HepG2 (cell line): ENCODE results near the gene TMEM130. TPM values are rescaled to one million over a fixed set of nuclear protein-coding genes. Genes with fewer than 3 reads are reported as not detected.

Experiments used
- ATAC-seq: fragments of 200-7000 bp; cut with Tn5 transposase; 3 replicates; pipeline ENCODE4 v1.9.1; 2020; ENCODE audit warnings: mild to moderate bottlenecking, moderate library complexity
- BruUV-seq: library from RNA; stranded (reverse); fragments of 400-500 nt; replicated peaks from 2 replicates; lab custom pipeline; 2021; lab: Mats Ljungman, UMichigan
- CTCF ChIA-PET: fragments of 300-600 bp; formaldehyde crosslinking; extraction: SDS; loops from one replicate; lab custom pipeline; 2021; ENCODE audit warnings: low total read pairs, inconsistent platforms, low intra/inter-chr PET ratio; lab: Yijun Ruan, JAX
- POLR2A ChIA-PET: fragments of 350-600 bp; sonication (Branson Sonifier 250); formaldehyde crosslinking; loops from one replicate; lab custom pipeline; 2020; ENCODE audit warnings: antibody characterized with exemption, inconsistent platforms; lab: Yijun Ruan, JAX
- DNase-seq: peaks from one replicate; pipeline ENCODE4 v3.0.0-alpha.2; 2015; ENCODE audit warnings: low spot score
- FAIRE-seq: peaks from 3 replicates; lab custom pipeline; 2011; peaks lifted over from hg19 to GRCh38; lab: Jason Lieb, UNC
- H2AFZ ChIP-seq: one replicate; pipeline ENCODE4 v1.6.1; 2011; ENCODE audit warnings: low read length, inconsistent platforms
- H3K27ac ChIP-seq: fragments of 300-600 bp; 3 replicates; pipeline ENCODE4 v1.8.0; 2011; ENCODE audit warnings: mixed run types, mild to moderate bottlenecking, mixed read lengths, low read length, inconsistent platforms; ENCODE audit not compliant: insufficient read depth; ENCODE audit errors: extremely low read length
- H3K27me3 ChIP-seq, 2 experiments: fragments of 200-600 bp in 1 of 2; 2 replicates in 1 of 2; 3 replicates in 1 of 2; pipeline versions ENCODE4 v1.6.0 to v1.8.0; 2011; ENCODE audit warnings: low read length in 2 of 2, mild to moderate bottlenecking in 2 of 2, moderate library complexity in 2 of 2, inconsistent platforms in 1 of 2; ENCODE audit not compliant: insufficient read depth in 2 of 2, control insufficient read depth in 1 of 2
- H3K36me3 ChIP-seq, 2 experiments: fragments of 200-600 bp in 1 of 2; replicated peaks in 1 of 2; 2 replicates in 1 of 2; 3 replicates in 1 of 2; pipeline versions ENCODE4 v1.5.1 to v1.8.0; 2011; ENCODE audit warnings: low read length in 2 of 2, inconsistent platforms in 1 of 2; ENCODE audit not compliant: insufficient read depth in 2 of 2, control insufficient read depth in 1 of 2
- H3K4me1 ChIP-seq: 2 replicates; pipeline ENCODE4 v1.5.1; 2012; ENCODE audit warnings: low read length, inconsistent platforms; ENCODE audit not compliant: insufficient read depth
- H3K4me2 ChIP-seq: 2 replicates; pipeline ENCODE4 v1.6.0; 2011; ENCODE audit warnings: low read depth, low read length, inconsistent platforms
- H3K4me3 ChIP-seq, 3 experiments: fragments of 200-600 bp in 1 of 3; sonication (generic), shearing (Covaris generic) in 1 of 3; replicated peaks in 1 of 3; 2 replicates each; pipeline ENCODE4 v1.5.1; 2011 to 2016; ENCODE audit warnings: low read length in 3 of 3, inconsistent platforms in 2 of 3, low read depth in 2 of 3, mild to moderate bottlenecking in 2 of 3, control low read depth in 1 of 3, mixed read lengths in 1 of 3; ENCODE audit not compliant: insufficient read depth in 1 of 3
- H3K79me2 ChIP-seq: one replicate; pipeline ENCODE4 v1.6.1; 2011; ENCODE audit warnings: low read length, inconsistent platforms; ENCODE audit not compliant: insufficient read depth
- H3K9ac ChIP-seq: 2 replicates; pipeline ENCODE4 v1.6.0; 2011; ENCODE audit warnings: mild to moderate bottlenecking, low read depth, low read length, inconsistent platforms; ENCODE audit not compliant: insufficient read depth
- H3K9me3 ChIP-seq: 2 replicates; pipeline ENCODE4 v1.5.1; 2012; ENCODE audit warnings: mild to moderate bottlenecking, low read length
- H4K20me1 ChIP-seq: 2 replicates; pipeline ENCODE4 v1.6.0; 2011; ENCODE audit warnings: inconsistent platforms, mild to moderate bottlenecking, low read length, moderate library complexity; ENCODE audit not compliant: insufficient read depth
- ADNP ChIP-seq: sonication (generic); formaldehyde crosslinking; IDR thresholded peaks from 2 replicates; pipeline ENCODE4 v1.4.0; 2020; ENCODE audit warnings: missing genetic modification reagents
- CCAR2 ChIP-seq: fragments of 200-400 bp; formaldehyde crosslinking; optimal IDR thresholded peaks from 2 replicates; pipeline ENCODE3; 2018; ENCODE audit warnings: low read depth, mild to moderate bottlenecking, low read length, moderate library complexity
- FIP1L1 ChIP-seq: fragments of 200-400 bp; formaldehyde crosslinking; IDR thresholded peaks from 2 replicates; pipeline ENCODE4 v1.6.1; 2018; ENCODE audit warnings: low read depth, mild to moderate bottlenecking, low read length, moderate library complexity, borderline replicate concordance; ENCODE audit not compliant: insufficient read depth
- KLF9 ChIP-seq: IDR thresholded peaks from 2 replicates; pipeline ENCODE4 v1.6.1; 2016; ENCODE audit warnings: low read depth
- MBNL3 ChIP-seq: fragments of 250-450 bp; sonication (Bioruptor Pico); conservative IDR thresholded peaks from 2 replicates; pipeline ENCODE4 v1.8.0; 2022; ENCODE audit warnings: mild to moderate bottlenecking, inconsistent platforms
- MEF2D ChIP-seq: sonication (generic); formaldehyde crosslinking; IDR thresholded peaks from 2 replicates; pipeline ENCODE4 v1.5.1; 2020; ENCODE audit warnings: mild to moderate bottlenecking, missing genetic modification reagents
- MLX ChIP-seq: IDR thresholded peaks from 2 replicates; pipeline ENCODE4 v1.6.1; 2016
- MTF2 ChIP-seq: sonication (generic); formaldehyde crosslinking; IDR thresholded peaks from 2 replicates; pipeline ENCODE4 v1.5.0; 2020; ENCODE audit warnings: missing genetic modification reagents, borderline replicate concordance
- MYC ChIP-seq: sonication (generic); formaldehyde crosslinking; IDR thresholded peaks from 2 replicates; pipeline ENCODE4 v1.9.0; 2021; ENCODE audit warnings: missing genetic modification reagents, borderline replicate concordance
- MZF1 ChIP-seq: sonication (generic); formaldehyde crosslinking; IDR thresholded peaks from 2 replicates; pipeline ENCODE4 v1.8.1; 2023; ENCODE audit warnings: mild to moderate bottlenecking, missing genetic modification reagents, borderline replicate concordance
- NR2C2 ChIP-seq: sonication (generic); formaldehyde crosslinking; IDR thresholded peaks from 2 replicates; pipeline ENCODE4 v1.4.0; 2020; ENCODE audit warnings: missing genetic modification reagents, mild to moderate bottlenecking, moderate library complexity, borderline replicate concordance
- SAP130 ChIP-seq: IDR thresholded peaks from 2 replicates; pipeline ENCODE4 v1.6.1; 2016; ENCODE audit warnings: low read depth
- SNAI1 ChIP-seq: sonication (generic); formaldehyde crosslinking; IDR thresholded peaks from 2 replicates; pipeline ENCODE4 v1.5.0; 2020; ENCODE audit warnings: mild to moderate bottlenecking, missing genetic modification reagents, borderline replicate concordance
- SOX13 ChIP-seq, 3 experiments: fragments of 450-650 bp in 1 of 3; sonication (generic) in 1 of 3; formaldehyde crosslinking in 1 of 3; IDR thresholded peaks in 2 of 3; conservative IDR thresholded peaks in 1 of 3; 2 replicates each; pipeline versions ENCODE4 v1.5.0 to v1.6.1; 2016 to 2020; ENCODE audit warnings: antibody characterized with exemption in 1 of 3, mild to moderate bottlenecking in 1 of 3, missing compliant biosample characterization in 1 of 3, missing genetic modification reagents in 1 of 3, moderate library complexity in 1 of 3
- SRSF1 ChIP-seq: fragments of 200-400 bp; formaldehyde crosslinking; optimal IDR thresholded peaks from 2 replicates; pipeline ENCODE3; 2017; ENCODE audit warnings: mild to moderate bottlenecking, low read depth, low read length, moderate library complexity
- TFDP1 ChIP-seq: IDR thresholded peaks from 2 replicates; pipeline ENCODE4 v1.6.1; 2016; ENCODE audit warnings: missing compliant biosample characterization, missing genetic modification reagents, borderline replicate concordance
- ZBTB8A ChIP-seq: sonication (generic); formaldehyde crosslinking; IDR thresholded peaks from 2 replicates; pipeline ENCODE4 v1.4.0; 2020; ENCODE audit warnings: mild to moderate bottlenecking, low read depth, missing genetic modification reagents, borderline replicate concordance
- ZNF225 ChIP-seq: sonication (generic); formaldehyde crosslinking; IDR thresholded peaks from 2 replicates; pipeline ENCODE4 v1.4.0; 2020; ENCODE audit warnings: mild to moderate bottlenecking, missing genetic modification reagents
- ZSCAN20 ChIP-seq: sonication (generic); formaldehyde crosslinking; IDR thresholded peaks from 2 replicates; pipeline ENCODE4 v1.4.0; 2020; ENCODE audit warnings: missing genetic modification reagents, mild to moderate bottlenecking, borderline replicate concordance
- WGBS: methylation state at CpG from one replicate; pipeline ENCODE4 v1.1.6; 2017; ENCODE audit warnings: low lambda C conversion rate; 5-methylcytosine and 5-hydroxymethylcytosine counted together
- in situ Hi-C: cut with HindIII; loops from 2 replicates; pipeline ENCODE4 v1.10.0; 2017; ENCODE audit warnings: low pct_unique_long_range_greater_than_20kb; ENCODE audit not compliant: extremely low pct_ligation_motif_present
- intact Hi-C: fragments of 100-400 bp; cut with micrococcal nuclease; formaldehyde crosslinking; loops from one replicate; pipeline ENCODE4 v1.10.0; 2022; ENCODE audit not compliant: unreplicated experiment
- polyA plus RNA-seq, 8 experiments: library from polyadenylated mRNA; depleted of rRNA in 3 of 8; stranded (reverse) in 7 of 8; unstranded in 1 of 8; fragments of >200 nt; fragmentation: Illumina TruSeq in 4 of 8; extraction: Trizol in 4 of 8; gene quantifications; 2 replicates each; pipeline versions ENCODE4 v1.2.1 to v1.2.3, GENCODE V29; 2011 to 2016; ENCODE audit warnings: low read depth in 4 of 8, missing spikeins in 1 of 8, mixed read lengths in 1 of 8; ENCODE audit not compliant: insufficient read depth in 1 of 8
- total RNA-seq, 5 experiments: library from RNA; depleted of rRNA; stranded (reverse); fragments of >200 nt; fragmentation: Illumina TruSeq; extraction: Trizol; gene quantifications; 2 replicates each; pipeline ENCODE4 v1.2.3, GENCODE V29; 2016; ENCODE audit warnings: low read depth in 1 of 5
- TF ChIP-seq, protein P1 (sequence below): sonication (generic); formaldehyde crosslinking; IDR thresholded peaks from 2 replicates; pipeline ENCODE4 v1.8.0; 2022; ENCODE audit warnings: missing genetic modification reagents, mild to moderate bottlenecking, borderline replicate concordance

TMEM130 gene
- total and polyA plus RNA-seq, 2 of the 13 experiments (the other 11 are each of a cell fraction or from before 2014, with no cell fraction given), result not detected

DNA sequence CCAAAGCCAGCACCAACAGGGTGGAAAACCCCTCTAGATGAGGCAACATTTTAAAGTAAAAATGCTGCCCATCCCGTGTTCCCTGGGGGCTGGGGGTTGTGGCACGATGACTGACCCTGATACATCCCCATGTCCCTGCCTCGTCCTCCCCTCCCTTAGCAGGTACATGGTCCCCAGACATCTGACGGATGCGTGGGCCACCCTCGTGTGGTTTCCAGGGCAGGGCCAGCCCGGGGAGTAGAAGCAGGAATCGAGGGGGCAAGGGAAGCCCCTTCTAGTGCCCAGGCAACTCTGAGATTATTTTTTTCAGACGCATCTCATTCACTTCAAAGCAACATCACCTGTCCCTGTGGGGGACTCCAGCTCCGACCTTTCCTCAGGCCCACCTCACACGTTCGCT lies 3.5 kb downstream of the TMEM130 start (continued):
- TF ChIP-seq ZSCAN20 (no peak), MYC (no peak)

DNA sequence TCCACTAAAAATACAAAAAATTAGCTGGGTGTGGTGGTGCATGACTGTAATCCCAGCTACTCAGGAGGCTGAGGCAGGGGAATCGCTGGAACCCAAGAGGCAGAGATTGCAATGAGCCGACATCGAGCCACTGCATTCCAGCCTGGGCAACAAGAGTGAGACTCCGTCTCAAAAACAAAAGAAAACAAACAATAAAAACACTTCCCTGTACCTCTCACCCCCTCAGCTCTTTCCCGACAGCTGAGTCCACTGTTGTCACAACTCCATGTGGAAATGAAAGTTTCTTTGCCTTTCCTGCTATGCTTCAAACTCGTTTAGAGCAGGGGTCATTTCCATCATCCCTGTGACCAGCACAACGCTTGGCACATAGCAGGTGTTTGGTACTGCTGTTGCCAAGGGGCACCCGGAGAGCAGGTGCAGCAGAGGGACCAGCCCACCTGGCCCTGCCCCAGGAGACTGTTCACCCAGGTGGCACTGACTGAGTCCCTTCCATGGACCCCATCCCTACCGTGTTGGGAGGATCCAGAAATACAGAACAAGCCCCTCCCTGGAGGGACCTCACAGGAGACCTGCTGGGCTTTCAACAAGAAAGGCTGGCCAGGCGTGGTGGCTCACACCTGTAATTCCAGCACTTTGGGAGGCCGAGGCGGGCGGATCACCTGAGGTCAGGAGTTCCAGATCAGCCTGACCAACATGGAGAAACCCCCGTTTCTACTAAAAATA lies 4.9 kb downstream of the TMEM130 start:
- H3K4me3 ChIP-seq, result peak overlapping the region in 1 of 3 experiments; percentile 23; a peak in 1 of 6 replicates
- H3K79me2 ChIP-seq, result no peaks in the 10 kb centered on the region
- CTCF ChIA-PET, result no interaction called here
- 17% methylated on average over 13 of the region's 14 CpGs for WGBS
- no peak overlapping the region for H3K27ac ChIP-seq
- in situ Hi-C loops (no loop called here), intact Hi-C loops (no loop called here)
- H3K27me3 ChIP-seq, result peaks cover 3 to 25% of the 10 kb centered on the region in 2 experiments; a peak in 4 of 5 replicates
- no peaks in the 10 kb centered on the region for H3K9me3 ChIP-seq
- H2AFZ ChIP-seq, result peak overlapping the region; percentile 50
- no peak for DNase-seq
- H3K9ac ChIP-seq, result 0 out of 2 replicates have a peak overlapping the region, but pooled peaks have one; percentile 15
- POLR2A ChIA-PET, result no interaction called here
- peak; percentile 11; the same call in 1 of the 3 replicates for ATAC-seq
- peak overlapping the region; percentile 69 for H3K4me2 ChIP-seq
- peaks cover 35% of the 10 kb centered on the region for H3K4me1 ChIP-seq
- BruUV-seq, result no TSS peak
- no peak for FAIRE-seq
- H3K36me3 ChIP-seq, result no peaks in the 10 kb centered on the region
- no peaks in the 10 kb centered on the region for H4K20me1 ChIP-seq
- TF ChIP-seq MBNL3, result no peak
- TF ChIP-seq SNAI1 (CRISPR knock-in tag), result no peak
- no peak for TF ChIP-seq CCAR2
- no peak for TF ChIP-seq MLX (CRISPR knock-in tag)
- TF ChIP-seq KLF9 (CRISPR knock-in tag), result no peak
- TF ChIP-seq SRSF1, result no peak
- TF ChIP-seq SAP130 (CRISPR knock-in tag), result no peak
- no peak for TF ChIP-seq ZNF225 (CRISPR knock-in tag)
- TF ChIP-seq ZBTB8A (CRISPR knock-in tag), result no peak
- TF ChIP-seq MTF2 (CRISPR knock-in tag), result 0 out of 2 replicates have a peak, but pooled peaks have one; percentile 59
- no peak for TF ChIP-seq SOX13 (IDR thresholded peaks at IDR 0.05)
- peak in 1 of 2 experiments; percentile 20; a peak in 1 of 4 replicates for TF ChIP-seq SOX13 (CRISPR knock-in tag; conservative IDR thresholded peaks at IDR 0.05 in 1 of 2, IDR thresholded peaks at IDR 0.05 in 1 of 2)
- no peak for TF ChIP-seq FIP1L1
- no peak for TF ChIP-seq MEF2D (CRISPR knock-in tag)
- TF ChIP-seq MZF1 (CRISPR knock-in tag), result no peak
- TF ChIP-seq ADNP, result no peak
- TF ChIP-seq TFDP1, result no peak
- TF ChIP-seq, protein P1, sequence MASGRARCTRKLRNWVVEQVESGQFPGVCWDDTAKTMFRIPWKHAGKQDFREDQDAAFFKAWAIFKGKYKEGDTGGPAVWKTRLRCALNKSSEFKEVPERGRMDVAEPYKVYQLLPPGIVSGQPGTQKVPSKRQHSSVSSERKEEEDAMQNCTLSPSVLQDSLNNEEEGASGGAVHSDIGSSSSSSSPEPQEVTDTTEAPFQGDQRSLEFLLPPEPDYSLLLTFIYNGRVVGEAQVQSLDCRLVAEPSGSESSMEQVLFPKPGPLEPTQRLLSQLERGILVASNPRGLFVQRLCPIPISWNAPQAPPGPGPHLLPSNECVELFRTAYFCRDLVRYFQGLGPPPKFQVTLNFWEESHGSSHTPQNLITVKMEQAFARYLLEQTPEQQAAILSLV (CRISPR knock-in tag), result no peak
- TF ChIP-seq NR2C2 (CRISPR knock-in tag), result no peak
